22Rv1 (cell line): ENCODE measurements around the gene IFT22.
"Not testable (repeated sequence)": the region's sequence is repeated elsewhere in the genome, so short reads cannot be mapped to it uniquely, and the experiment has no call there.

ENCODE experiments used
- ZFX ChIP-seq: fragments of 450-650 bp; IDR thresholded peaks from 2 replicates; pipeline ENCODE4 v1.6.1; 2017; ENCODE audit warnings: antibody characterized with exemption, borderline replicate concordance
- TF ChIP-seq, protein P1 (sequence below): fragments of 450-650 bp; IDR thresholded peaks from 2 replicates; pipeline ENCODE4 v1.5.1; 2017; ENCODE audit warnings: mild to moderate bottlenecking

GRCh38 chr7:101289687-101290086, 31.9 kb downstream of the IFT22 start:
- TF ChIP-seq, protein P1, sequence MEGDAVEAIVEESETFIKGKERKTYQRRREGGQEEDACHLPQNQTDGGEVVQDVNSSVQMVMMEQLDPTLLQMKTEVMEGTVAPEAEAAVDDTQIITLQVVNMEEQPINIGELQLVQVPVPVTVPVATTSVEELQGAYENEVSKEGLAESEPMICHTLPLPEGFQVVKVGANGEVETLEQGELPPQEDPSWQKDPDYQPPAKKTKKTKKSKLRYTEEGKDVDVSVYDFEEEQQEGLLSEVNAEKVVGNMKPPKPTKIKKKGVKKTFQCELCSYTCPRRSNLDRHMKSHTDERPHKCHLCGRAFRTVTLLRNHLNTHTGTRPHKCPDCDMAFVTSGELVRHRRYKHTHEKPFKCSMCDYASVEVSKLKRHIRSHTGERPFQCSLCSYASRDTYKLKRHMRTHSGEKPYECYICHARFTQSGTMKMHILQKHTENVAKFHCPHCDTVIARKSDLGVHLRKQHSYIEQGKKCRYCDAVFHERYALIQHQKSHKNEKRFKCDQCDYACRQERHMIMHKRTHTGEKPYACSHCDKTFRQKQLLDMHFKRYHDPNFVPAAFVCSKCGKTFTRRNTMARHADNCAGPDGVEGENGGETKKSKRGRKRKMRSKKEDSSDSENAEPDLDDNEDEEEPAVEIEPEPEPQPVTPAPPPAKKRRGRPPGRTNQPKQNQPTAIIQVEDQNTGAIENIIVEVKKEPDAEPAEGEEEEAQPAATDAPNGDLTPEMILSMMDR: not testable (repeated sequence)
- not testable (repeated sequence) for TF ChIP-seq ZFX
